GM21390 (cell line): ENCODE data around the gene TRMT44.

Source experiments
- ATAC-seq: cut with Tn5 transposase; IDR thresholded peaks from one replicate; pipeline ENCODE4 v1.9.1; 2021; ENCODE audit not compliant: unreplicated experiment

TRMT44 gene

GRCh38 chr4:8434251-8435073 lies 6.1 kb upstream of the TRMT44 start:
- ATAC-seq, result no peak

- ATAC-seq, result peak; percentile 63
Measured at GRCh38 chr4:8435656-8436121, 4.9 kb upstream of the TRMT44 start.

DNA sequence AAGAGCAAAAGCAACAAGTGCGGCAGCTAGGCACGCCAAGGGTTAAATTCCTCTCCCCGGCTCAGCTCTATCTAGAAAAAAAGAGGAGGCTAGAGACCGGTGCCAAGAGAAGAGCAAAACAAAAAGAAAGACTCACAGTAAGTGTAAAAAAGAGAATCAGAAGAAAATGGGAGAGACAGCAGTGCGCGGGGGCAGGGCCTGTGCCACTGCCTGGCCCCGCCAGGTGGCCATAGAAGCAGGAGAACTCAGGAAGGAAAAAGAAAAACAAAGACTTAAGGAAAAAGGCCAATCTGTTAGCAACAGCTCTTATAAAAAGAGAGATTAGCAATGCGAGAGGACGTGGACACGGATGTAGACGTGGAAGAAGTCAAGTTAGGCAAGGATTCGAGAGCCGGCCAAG lies 3.3 kb upstream of the TRMT44 start:
- no peak for ATAC-seq

DNA sequence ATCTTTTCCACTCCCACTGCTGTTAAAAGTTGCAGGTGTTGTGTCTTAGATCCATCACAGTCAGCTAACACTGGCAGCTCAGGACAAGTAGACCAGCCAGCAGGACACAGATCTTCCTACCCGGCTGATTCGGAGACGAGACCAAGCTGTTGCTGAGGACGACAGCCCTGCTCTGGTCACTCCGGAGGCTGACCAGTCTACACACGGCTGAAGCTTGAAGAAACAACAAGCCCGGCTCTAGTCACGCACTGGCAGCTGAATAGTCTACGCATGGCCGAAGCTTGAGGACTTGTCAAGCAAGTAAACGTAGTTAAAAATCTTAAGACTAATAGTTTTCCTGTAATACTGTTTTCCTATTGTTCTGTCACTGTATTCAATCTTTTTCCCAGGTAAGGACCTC lies 1.8 kb upstream of the TRMT44 start:
- ATAC-seq, result no peak

- ATAC-seq, result no peak
Measured at GRCh38 chr4:8439168-8439567, 1.4 kb upstream of the TRMT44 start.

DNA sequence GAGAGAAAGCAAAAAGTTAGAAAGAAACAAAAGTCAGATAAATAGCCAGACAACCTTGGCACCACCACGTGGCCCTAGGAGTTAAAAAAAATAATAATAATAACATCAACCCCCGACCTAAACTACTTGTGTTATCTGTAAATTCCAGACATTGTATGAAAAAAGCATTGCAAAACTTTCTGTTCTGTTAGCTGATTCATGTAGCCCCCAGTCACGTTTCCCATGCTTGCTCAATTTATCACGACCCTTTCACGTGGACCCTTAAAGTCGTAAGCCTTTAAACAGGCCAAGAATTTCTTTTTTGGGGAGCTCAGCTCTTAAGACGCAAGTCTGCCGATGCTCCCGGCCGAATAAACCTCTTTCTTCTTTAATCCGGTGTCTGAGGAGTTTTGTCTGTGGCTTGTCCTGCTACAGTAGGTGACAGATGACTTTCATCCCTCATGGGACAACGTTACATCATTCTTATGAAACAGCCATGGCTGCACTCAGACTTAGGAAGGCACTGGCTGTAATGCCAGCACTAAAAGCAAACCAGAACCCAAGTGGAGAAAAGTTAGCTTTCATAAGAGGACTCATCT lies 574 bp upstream of the TRMT44 start:
- peak; percentile 24 for ATAC-seq

DNA sequence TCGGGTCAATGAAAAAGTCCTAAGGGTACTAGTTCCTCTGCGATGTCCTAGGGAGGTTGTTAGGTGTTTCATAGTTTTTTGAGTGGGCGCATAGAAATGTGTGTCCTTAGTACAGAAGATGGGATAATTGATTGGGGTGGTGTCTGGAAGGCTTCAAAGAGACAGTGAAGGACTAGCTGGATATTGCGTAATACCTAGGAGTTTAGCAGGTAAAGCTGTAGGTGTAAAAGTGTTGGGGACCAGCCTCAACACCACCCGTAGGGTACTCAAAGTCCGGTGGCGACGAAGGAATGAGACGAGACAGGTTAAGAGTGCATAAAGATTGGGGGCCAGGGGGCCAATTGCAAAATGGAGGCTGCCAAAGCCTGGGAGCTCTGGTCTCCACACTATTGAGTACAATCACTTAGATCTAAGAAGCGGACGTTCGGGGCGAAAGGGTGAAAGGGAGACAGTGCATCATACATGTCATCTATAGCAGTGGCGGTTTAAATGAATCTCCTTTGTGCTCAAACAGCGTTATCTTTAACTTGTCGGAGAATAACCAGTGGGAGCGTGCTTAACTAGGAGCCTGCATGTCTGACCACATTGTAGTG lies 1.0 kb downstream of the TRMT44 start:
- ATAC-seq, result no peak

GRCh38 chr4:8442596-8443358 lies 2.2 kb downstream of the TRMT44 start:
- no peak for ATAC-seq

DNA sequence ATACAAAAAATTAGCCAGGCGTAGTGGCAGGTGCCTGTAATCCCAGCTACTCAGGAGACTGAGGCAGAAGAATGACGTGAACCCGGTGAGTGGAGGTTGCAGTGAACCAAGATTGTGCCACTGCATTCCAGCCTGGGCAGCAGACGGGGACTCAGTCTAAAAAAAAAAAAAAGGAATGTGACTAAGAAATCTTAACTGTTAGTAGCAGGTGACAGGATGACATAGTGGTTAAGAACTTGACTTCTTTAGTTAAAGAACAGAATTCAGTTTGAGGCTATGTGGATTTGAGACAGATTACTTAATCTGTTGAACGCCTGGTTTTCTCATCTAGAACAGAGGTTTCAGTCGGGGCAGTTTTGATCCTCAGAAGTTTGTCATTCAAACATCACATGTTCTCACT lies 3.2 kb downstream of the TRMT44 start:
- ATAC-seq, result no peak

- ATAC-seq, result no peak
Measured at GRCh38 chr4:8446122-8446521, 5.5 kb downstream of the TRMT44 start.

GRCh38 chr4:8451440-8452182 lies 11.0 kb downstream of the TRMT44 start:
- ATAC-seq, result no peak

DNA sequence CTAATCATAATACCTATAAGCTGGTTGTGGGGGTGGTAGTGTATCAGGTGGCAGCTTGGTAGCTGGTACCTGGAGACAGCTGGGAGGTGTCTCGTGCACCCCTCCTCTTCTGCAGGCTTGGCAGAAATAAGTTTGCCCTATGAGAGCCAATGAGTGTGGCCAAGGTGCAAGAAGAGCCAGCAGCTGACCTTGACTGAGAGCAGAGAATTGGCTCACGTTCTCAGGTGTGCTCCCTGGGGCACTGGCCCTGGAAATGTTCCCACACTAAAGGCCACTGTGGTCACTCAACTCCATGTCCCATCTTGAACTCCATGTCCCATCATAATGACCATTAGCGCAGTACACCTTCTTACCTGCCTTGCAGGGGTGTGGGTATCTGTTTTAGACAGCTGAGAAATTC lies 13.4 kb downstream of the TRMT44 start:
- no peak for ATAC-seq

DNA sequence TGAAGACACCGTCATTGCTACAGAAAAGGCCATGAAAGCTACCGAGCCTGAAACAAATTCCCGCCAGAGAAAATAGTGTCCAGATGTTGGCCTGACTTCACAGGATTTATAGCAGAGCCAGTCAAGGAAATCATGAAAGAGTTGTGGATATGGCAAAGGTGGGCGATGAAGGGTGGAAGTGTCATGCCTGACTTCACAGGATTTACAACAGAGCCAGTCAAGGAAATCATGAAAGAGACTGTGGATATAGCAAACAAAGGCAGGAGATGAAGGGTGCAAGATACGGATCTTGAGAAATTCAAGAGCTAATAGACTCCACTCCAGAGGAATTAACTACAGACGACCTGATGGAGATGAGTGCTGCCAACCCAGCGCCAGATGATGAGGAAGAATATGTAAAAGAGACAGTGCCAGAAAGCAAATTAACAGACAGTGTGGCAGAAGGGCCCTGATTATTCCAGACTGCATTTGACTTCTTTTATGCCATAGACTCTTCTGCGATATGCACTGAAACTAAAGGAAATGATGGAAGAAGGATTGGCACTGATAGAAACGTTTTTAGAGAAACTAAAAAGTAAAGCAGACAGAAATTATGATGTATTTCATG lies 17.2 kb downstream of the TRMT44 start:
- ATAC-seq, result no peak

DNA sequence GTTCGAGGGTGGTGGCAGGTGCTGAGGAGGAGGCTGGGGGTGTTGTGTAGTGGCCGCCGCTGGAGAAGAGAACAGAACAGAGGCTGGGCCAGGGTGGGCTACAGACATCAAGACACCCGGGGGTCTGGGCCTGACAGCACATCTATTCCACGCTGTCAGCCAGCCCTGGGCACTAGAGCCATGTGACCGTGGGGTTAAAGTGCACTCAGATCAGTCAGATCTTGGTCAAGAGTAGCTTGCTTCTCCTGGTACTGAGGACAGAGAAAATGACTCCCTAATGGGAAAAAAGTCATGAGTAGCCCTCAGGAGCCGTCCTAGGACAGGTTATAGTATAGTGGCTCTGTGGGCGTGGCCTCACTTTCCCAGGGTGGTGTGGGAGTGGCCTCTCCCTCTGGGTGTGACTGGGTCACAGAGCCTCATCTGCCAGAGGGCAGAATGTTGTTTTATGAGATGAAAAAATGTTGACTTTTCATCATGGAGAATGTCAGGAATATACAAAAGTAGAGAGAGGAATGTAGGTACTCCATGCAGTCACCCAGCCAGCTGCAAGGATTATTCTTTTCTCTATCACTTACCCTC lies 19.4 kb downstream of the TRMT44 start:
- no peak for ATAC-seq

DNA sequence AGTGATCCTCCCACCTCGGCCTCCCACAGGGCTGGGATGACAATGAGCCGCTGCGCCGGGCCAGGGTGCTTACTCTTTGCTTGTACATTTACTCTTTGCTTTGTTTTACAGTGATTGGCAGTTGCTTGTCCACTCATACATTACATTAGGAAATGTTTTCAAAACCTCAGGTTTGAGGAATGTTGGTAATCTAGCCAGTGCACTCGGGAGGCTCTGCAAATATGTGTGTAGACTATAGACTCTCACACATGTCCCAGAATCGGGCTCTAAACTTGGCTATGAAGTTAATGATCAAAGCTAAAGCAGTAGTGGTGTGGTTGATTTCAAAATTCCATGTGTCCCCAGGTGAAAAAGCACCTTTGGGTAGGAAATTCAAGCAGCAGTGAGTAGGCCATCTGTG lies 20.5 kb downstream of the TRMT44 start:
- ATAC-seq, result no peak

- no peak for ATAC-seq
Measured at GRCh38 chr4:8461616-8462015, 21.0 kb downstream of the TRMT44 start.

DNA sequence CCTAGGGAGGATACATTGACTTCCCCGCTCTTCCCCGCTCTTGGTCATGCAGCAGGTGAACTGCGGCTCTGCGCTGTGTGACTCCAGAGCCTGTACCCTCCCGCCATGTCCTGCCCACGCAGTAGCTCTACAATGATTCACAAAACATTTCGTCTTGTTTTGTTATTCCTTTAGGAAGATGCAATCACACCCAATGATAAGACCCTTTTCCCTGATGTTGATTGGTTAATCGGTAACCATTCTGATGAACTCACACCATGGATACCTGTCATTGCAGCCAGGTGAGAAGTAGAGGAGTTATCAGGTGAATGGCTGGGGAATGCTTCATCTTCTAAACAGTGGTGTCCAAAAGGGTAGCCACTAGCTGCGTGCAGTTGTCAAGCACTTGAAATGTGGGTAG lies 23.2 kb downstream of the TRMT44 start:
- no peak for ATAC-seq

DNA sequence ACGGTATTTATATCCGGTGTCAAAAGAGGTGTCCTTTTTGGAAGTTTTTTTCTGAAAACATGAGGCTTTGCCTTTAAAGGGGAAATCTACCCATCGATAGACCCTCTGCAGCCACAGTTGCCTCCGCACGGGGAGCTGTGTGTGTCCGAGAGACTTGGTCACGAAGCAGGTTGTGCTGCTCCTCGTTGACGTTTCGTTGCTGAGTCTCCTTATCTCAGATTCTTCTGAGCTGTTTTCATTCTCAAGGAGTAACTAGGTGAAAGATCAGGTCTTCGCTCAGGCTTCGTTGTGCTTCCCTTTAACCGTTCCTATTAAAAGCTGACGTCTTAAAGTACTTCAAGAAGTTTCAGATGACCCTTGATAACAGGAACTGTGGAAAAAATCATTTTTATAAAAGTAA lies 23.8 kb downstream of the TRMT44 start:
- no peak for ATAC-seq

- ATAC-seq, result no peak
Measured at GRCh38 chr4:8465615-8466611, 25.3 kb downstream of the TRMT44 start.
